A549 (cell line): ENCODE measurements around the gene WRAP53.

ENCODE experiments used
- BHLHE40 ChIP-seq: IDR thresholded peaks from 2 replicates; pipeline ENCODE4 v1.6.1; 2012; ENCODE audit warnings: low read depth, low read length, inconsistent platforms
- KDM1A ChIP-seq: fragments of 200-600 bp; sonication (generic); IDR thresholded peaks from 2 replicates; pipeline ENCODE4 v1.6.1; 2016; ENCODE audit warnings: low read depth, mild to moderate bottlenecking

DNA sequence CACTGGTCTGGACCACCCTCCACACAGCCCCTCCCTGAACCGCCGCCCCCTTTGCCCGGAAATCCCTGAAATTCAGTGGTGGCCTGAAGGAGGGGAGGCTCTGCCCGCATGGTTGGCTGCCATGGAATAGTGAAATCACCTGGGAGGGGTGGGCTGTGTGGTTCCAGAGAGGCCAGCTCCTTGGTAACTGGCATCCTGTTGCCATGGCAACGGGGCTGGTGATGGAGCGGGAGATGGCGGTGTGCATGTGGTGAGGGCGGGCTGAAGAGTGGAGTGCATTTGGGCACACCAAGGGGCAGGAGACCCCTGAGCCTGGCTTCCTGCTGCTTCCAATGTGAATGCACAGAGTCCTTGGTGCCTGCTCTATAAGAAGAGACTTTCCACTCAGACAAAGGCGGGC, 19.2 kb downstream of the WRAP53 start:
- no peak for TF ChIP-seq BHLHE40
- TF ChIP-seq KDM1A: peak; percentile 46; the same call in 1 of the 2 replicates
